Lung (tissue), 12 donors: ENCODE measurements around the gene DYNC2LI1. TPM values are rescaled to one million over a fixed set of nuclear protein-coding genes. Genes with fewer than 3 reads are reported as not detected.

Experiments
- ATAC-seq: fragments of 200-7000 bp; cut with Tn5 transposase; one replicate; pipeline ENCODE4 v1.9.1; 2020; ENCODE audit warnings: moderate number of reproducible peaks; ENCODE audit not compliant: insufficient read depth, low FRiP score
- DNase-seq, 3 donors: peaks; one replicate each; pipeline ENCODE4 v3.0.0-alpha.2; 2013 to 2017
- H3K27ac ChIP-seq, 2 donors: one replicate each; pipeline ENCODE4 v1.5.1; 2013; ENCODE audit warnings: mild to moderate bottlenecking in 2 of 2, moderate library complexity in 2 of 2, control low read depth in 1 of 2, inconsistent platforms in 1 of 2, low read depth in 1 of 2, low read length in 1 of 2
- H3K27me3 ChIP-seq, 3 donors: one replicate each; pipeline ENCODE4 v1.5.1; 2013; ENCODE audit warnings: low read length in 2 of 3; ENCODE audit not compliant: control insufficient read depth in 3 of 3, insufficient read depth in 3 of 3
- H3K36me3 ChIP-seq, 4 donors: one replicate each; pipeline ENCODE4 v1.5.1; 2013; ENCODE audit warnings: low read length in 4 of 4, mild to moderate bottlenecking in 1 of 4, moderate library complexity in 1 of 4; ENCODE audit not compliant: control insufficient read depth in 4 of 4, insufficient read depth in 4 of 4
- H3K4me1 ChIP-seq, 5 donors: one replicate each; pipeline ENCODE4 v1.5.1; 2013; ENCODE audit warnings: low read length in 5 of 5, mild to moderate bottlenecking in 2 of 5, moderate library complexity in 1 of 5; ENCODE audit not compliant: control insufficient read depth in 5 of 5, insufficient read depth in 5 of 5
- H3K4me3 ChIP-seq: one replicate; pipeline ENCODE4 v1.5.1; 2013; ENCODE audit warnings: mild to moderate bottlenecking, control low read depth, moderate library complexity
- H3K9ac ChIP-seq, 2 donors: one replicate each; pipeline ENCODE4 v1.5.1; 2013; ENCODE audit warnings: low read length in 2 of 2, control low read depth in 1 of 2; ENCODE audit not compliant: insufficient read depth in 1 of 2
- H3K9me3 ChIP-seq, 4 donors: one replicate each; pipeline ENCODE4 v1.5.1; 2013; ENCODE audit warnings: low read length in 3 of 4, mild to moderate bottlenecking in 1 of 4, moderate library complexity in 1 of 4; ENCODE audit not compliant: control insufficient read depth in 4 of 4, insufficient read depth in 3 of 4
- CTCF ChIP-seq: IDR thresholded peaks from 2 replicates; pipeline ENCODE4 v1.5.1; 2012; ENCODE audit warnings: mild to moderate bottlenecking; ENCODE audit errors: control extremely low read depth, extremely low read depth
- WGBS, 2 donors: extraction: QIAGEN DNeasy Blood & Tissue Kit; methylation state at CpG; one replicate each; pipeline ENCODE4 v1.1.7; 2013; 5-methylcytosine and 5-hydroxymethylcytosine counted together
- polyA plus RNA-seq, 2 donors: library from polyadenylated mRNA; stranded (reverse); fragments of 200-250 nt; gene quantifications; one replicate each; pipeline ENCODE4 v1.2.1, GENCODE V29; 2013
- total RNA-seq, 2 donors: library from RNA; depleted of rRNA in 1 of 2; stranded (reverse); fragments of >200 nt in 1 of 2; gene quantifications; one replicate each; pipeline ENCODE4 v1.2.1, GENCODE V29; 2014 to 2021
- donor health status: control.
- donor health status: control.
- donor health status: Bipolar disorder and iron deficiency.
- donor health status: healthy.
- donor health status: DM: yes; HTN: yes; CAD: no.

Gene DYNC2LI1
- total and polyA plus RNA-seq, 4 donors, result 15.4 to 99.7 (median 24.9) TPM

GRCh38 chr2:43852196-43852730 lies 78.4 kb downstream of the DYNC2LI1 start:
- ATAC-seq (no peak), DNase-seq (no peak)
- peaks cover 0 to 4% (median 0%) of the 10 kb centered on the region in 3 donors for H3K27me3 ChIP-seq
- H3K4me3 ChIP-seq, result no peak overlapping the region
- H3K27ac ChIP-seq, result no peak overlapping the region
- no peak for TF ChIP-seq CTCF
- WGBS, 2 donors, result 93 to 94% methylated on average over 21 of the region's 21 CpGs
- H3K4me1 ChIP-seq, result no peaks in the 10 kb centered on the region
- H3K9me3 ChIP-seq, result no peaks in the 10 kb centered on the region
- no peak overlapping the region for H3K9ac ChIP-seq
- H3K36me3 ChIP-seq, result no peaks in the 10 kb centered on the region

DNA sequence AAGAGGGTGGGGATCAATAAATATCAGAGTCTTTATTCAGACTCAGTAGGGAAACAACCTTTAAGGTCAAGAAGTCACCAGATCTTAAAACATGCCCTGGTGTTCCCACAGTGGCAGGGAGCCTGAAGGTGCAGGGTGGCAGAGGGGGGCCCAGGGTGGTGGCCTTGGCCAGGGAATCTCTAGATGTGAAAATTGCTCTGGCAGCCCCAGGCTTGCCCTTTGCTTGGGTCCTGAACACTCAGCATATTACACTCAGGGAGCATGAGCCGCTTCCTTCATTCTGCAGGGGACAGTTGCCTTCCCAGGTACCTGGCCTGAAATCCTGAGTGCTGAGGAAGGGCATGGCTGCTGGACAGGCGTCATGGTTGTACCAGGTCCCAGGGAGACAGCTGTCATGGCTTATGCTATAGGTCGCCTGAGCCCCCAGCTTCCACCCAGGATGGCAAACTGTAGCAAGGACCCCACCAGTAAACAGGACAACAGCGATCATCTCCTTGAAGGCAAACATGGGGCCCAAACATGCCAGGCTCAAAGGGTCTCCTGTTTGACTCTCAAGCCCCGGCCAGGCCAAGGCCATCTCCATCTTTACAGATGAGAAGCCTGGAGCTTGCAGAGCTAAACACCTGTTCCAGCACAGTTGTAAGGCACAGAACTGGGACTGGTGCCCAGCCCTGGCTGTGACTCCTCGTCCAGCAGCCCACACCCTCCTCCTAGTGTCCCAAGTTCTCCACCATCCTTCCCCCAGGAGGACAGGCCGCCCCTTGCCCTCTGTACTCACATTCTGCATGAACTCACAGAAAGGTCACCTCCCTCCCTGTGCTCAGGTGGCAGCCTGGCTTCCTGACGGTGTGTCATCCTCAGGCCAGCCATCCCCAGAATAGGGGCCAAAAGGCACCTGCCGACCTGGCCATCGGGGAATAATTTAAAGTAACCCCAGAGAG lies 79.6 kb downstream of the DYNC2LI1 start:
- DNase-seq (no peak), ATAC-seq (no peak)
- Histone ChIP-seq H3K9me3 (no peaks in the 10 kb centered on the region), H3K4me3 (no peak overlapping the region), H3K27me3 (peaks cover 0 to 9% (median 0%) of the 10 kb centered on the region in 3 donors), H3K9ac (no peak overlapping the region), H3K36me3 (no peaks in the 10 kb centered on the region), H3K4me1 (no peaks in the 10 kb centered on the region), H3K27ac (no peak overlapping the region)
- TF ChIP-seq CTCF, result no peak
- 74 to 93% methylated on average over 10 of the region's 10 CpGs for WGBS, 2 donors

DNA sequence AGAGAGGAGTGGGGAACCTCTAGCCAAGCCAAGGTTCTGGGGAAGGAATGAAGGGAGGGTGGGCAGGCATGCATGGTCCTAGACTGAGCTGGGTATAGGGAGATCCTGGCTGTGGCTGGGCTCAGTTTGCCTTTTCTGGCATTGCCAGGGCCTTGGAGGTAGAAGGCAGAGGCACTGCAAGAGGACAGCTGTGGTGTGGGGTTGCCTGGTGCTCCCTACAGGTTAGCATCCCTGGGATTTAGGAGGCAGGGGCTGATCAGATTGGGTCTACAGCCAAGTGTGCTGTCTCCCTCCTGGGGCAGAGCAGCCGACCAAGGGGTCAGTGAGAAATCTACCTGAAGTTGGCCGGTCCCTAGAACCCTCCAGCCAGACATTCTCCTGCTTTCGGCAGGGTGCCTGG lies 80.8 kb downstream of the DYNC2LI1 start:
- H3K9me3 ChIP-seq, result no peaks in the 10 kb centered on the region
- H3K36me3 ChIP-seq, result no peaks in the 10 kb centered on the region
- no peak for ATAC-seq
- H3K4me3 ChIP-seq, result no peak overlapping the region
- DNase-seq, result no peak
- H3K27me3 ChIP-seq, result peaks cover 0 to 12% (median 0%) of the 10 kb centered on the region in 3 donors
- H3K9ac ChIP-seq, result no peak overlapping the region
- TF ChIP-seq CTCF, result no peak
- no peaks in the 10 kb centered on the region for H3K4me1 ChIP-seq
- WGBS, 2 donors, result 76 to 94% methylated on average over 3 of the region's 3 CpGs
- no peak overlapping the region for H3K27ac ChIP-seq
